DND-41 (cell line): ENCODE data around the gene TMEM164.

ENCODE experiments used
- CTCF ChIP-seq: IDR thresholded peaks from 2 replicates; pipeline ENCODE4 v1.5.1; 2012; ENCODE audit warnings: borderline replicate concordance, low read length, moderate library complexity, mild to moderate bottlenecking; ENCODE audit not compliant: poor library complexity, severe bottlenecking; ENCODE audit errors: extremely low read depth
- EZH2 ChIP-seq: IDR thresholded peaks from 3 replicates; pipeline ENCODE4 v1.6.1; 2012; ENCODE audit warnings: borderline replicate concordance, low read depth, mild to moderate bottlenecking, moderate library complexity, low read length, inconsistent platforms; ENCODE audit not compliant: severe bottlenecking

- TF ChIP-seq CTCF (no peak), EZH2 (no peak)
These were observed 179.4 kb downstream of the TMEM164 start for GRCh38 chrX:110182362-110182761.
